PC-3 (cell line): Measurements from ENCODE around the gene LTBP3. TPM values are rescaled to one million over a fixed set of nuclear protein-coding genes. Genes with fewer than 3 reads are reported as not detected.
A peak's percentile ranks its signal among the peaks of the same experiment; 100 is the strongest.

ENCODE experiments used
- ATAC-seq: fragments of 200-7000 bp; cut with Tn5 transposase; 2 replicates; pipeline ENCODE4 v1.9.1; 2020; ENCODE audit warnings: mild to moderate bottlenecking, moderate library complexity
- BruUV-seq: library from RNA; stranded (reverse); fragments of 400-500 nt; replicated peaks from 2 replicates; lab custom pipeline; 2021; lab: Mats Ljungman, UMichigan
- CTCF ChIA-PET: fragments of 300-600 bp; sonication (Branson Sonifier 250); formaldehyde crosslinking; loops from one replicate; lab custom pipeline; 2022; ENCODE audit warnings: antibody characterized with exemption; lab: Charles Lee
- POLR2A ChIA-PET: fragments of 300-600 bp; sonication (Branson Sonifier 250); formaldehyde crosslinking; loops from one replicate; lab custom pipeline; 2022; ENCODE audit warnings: antibody characterized with exemption; ENCODE audit not compliant: unreplicated experiment; lab: Charles Lee
- DNase-seq: peaks from one replicate; pipeline ENCODE4 v3.0.0-alpha.2; 2015
- H2AFZ ChIP-seq: fragments of 300-600 bp; sonication (generic); 2 replicates; pipeline ENCODE4 v1.6.0; 2016; ENCODE audit warnings: antibody characterized with exemption, low read length
- H3F3A ChIP-seq: fragments of 300-600 bp; sonication (generic); one replicate; pipeline ENCODE4 v1.6.0; 2017; ENCODE audit warnings: antibody characterized with exemption, low read length, control low read depth, mild to moderate bottlenecking; ENCODE audit not compliant: unreplicated experiment
- H3K27ac ChIP-seq: fragments of 300-600 bp; sonication (generic); 2 replicates; pipeline ENCODE4 v1.5.1; 2016; ENCODE audit warnings: mild to moderate bottlenecking, low read length
- H3K27me3 ChIP-seq: fragments of 300-600 bp; sonication (generic); 2 replicates; pipeline ENCODE4 v1.6.1; 2016; ENCODE audit warnings: low read length, mixed read lengths
- H3K36me3 ChIP-seq: fragments of 300-600 bp; sonication (generic); 2 replicates; pipeline ENCODE4 v1.6.1; 2016; ENCODE audit warnings: low read depth, mixed run types, low read length, mixed read lengths
- H3K4me1 ChIP-seq: fragments of 300-600 bp; sonication (generic); 2 replicates; pipeline ENCODE4 v1.5.1; 2016; ENCODE audit warnings: low read length; ENCODE audit not compliant: insufficient read depth
- H3K4me2 ChIP-seq: fragments of 300-600 bp; sonication (generic); 2 replicates; pipeline ENCODE4 v1.6.0; 2016; ENCODE audit warnings: low read length
- H3K4me3 ChIP-seq: fragments of 300-600 bp; sonication (generic); 2 replicates; pipeline ENCODE4 v1.5.1; 2016; ENCODE audit warnings: mild to moderate bottlenecking, low read length, mixed read lengths
- H3K79me2 ChIP-seq: fragments of 300-600 bp; sonication (generic); 2 replicates; pipeline ENCODE4 v1.6.1; 2017; ENCODE audit warnings: low read length, mixed read lengths
- H3K9ac ChIP-seq: fragments of 300-600 bp; sonication (generic); 2 replicates; pipeline ENCODE4 v1.6.0; 2016; ENCODE audit warnings: mild to moderate bottlenecking, low read length
- H3K9me2 ChIP-seq: fragments of 300-600 bp; sonication (generic); replicated peaks from 2 replicates; pipeline ENCODE4 v1.6.1; 2016; ENCODE audit warnings: mixed run types, low read length, mixed read lengths
- H3K9me3 ChIP-seq: fragments of 300-600 bp; sonication (generic); 2 replicates; pipeline ENCODE4 v1.6.1; 2016; ENCODE audit warnings: low read length, mixed read lengths
- H4K20me1 ChIP-seq: fragments of 300-600 bp; sonication (generic); 2 replicates; pipeline ENCODE4 v1.6.1; 2016; ENCODE audit warnings: low read length, mixed read lengths
- CTCF ChIP-seq: fragments of 300-600 bp; sonication (generic); conservative IDR thresholded peaks from 2 replicates; pipeline ENCODE4 v1.5.1; 2017; ENCODE audit warnings: antibody characterized with exemption, low read depth, mild to moderate bottlenecking, low read length
- EZH2 ChIP-seq: fragments of 300-600 bp; sonication (generic); IDR thresholded peaks from one replicate; pipeline ENCODE4 v1.6.1; 2017; ENCODE audit warnings: antibody characterized with exemption, mild to moderate bottlenecking, low read length; ENCODE audit not compliant: unreplicated experiment
- EZH2phosphoT487 ChIP-seq: fragments of 300-600 bp; sonication (generic); IDR thresholded peaks from 2 replicates; pipeline ENCODE4 v1.6.1; 2018; ENCODE audit warnings: mild to moderate bottlenecking, antibody characterized with exemption, low read length, borderline replicate concordance
- intact Hi-C: fragments of 100-400 bp; cut with micrococcal nuclease; formaldehyde crosslinking; loops from 2 replicates; pipeline ENCODE4 v1.9.0; 2023
- total RNA-seq: library from RNA; depleted of rRNA; stranded (reverse); fragments of >200 nt; gene quantifications from 2 replicates; pipeline ENCODE4 v1.2.3, GENCODE V29; 2014

The LTBP3 gene
- total RNA-seq, 1 experiment from 2014 or later, result 197 TPM

GRCh38 chr11:65546217-65546958 lies 11.8 kb downstream of the LTBP3 start:
- peak overlapping the region; percentile 61 for H2AFZ ChIP-seq
- H3K4me1 ChIP-seq, result peaks cover 28% of the 10 kb centered on the region
- no peak overlapping the region for H3K9ac ChIP-seq
- intact Hi-C loops, result loop anchor here (10.0 kb wide), 1 partner anchor 68 kb away; the partner anchor contains the start of genes MAP3K11 and PCNX3
- no peaks in the 10 kb centered on the region for H4K20me1 ChIP-seq
- ChIA-PET CTCF (interaction anchor here (0.6 to 1.0 kb wide), 6 partner anchors 19 to 146 kb away, joined by 4 to 16 read pairs (median 9); partner anchors contain the start of genes EHBP1L1 and ZNRD2), POLR2A (interaction anchor here (0.5 to 0.8 kb wide), 2 partner anchors 21 to 272 kb away, joined by 3 to 7 read pairs; partner anchors contain the start of gene SCYL1)
- H3K4me3 ChIP-seq, result peak overlapping the region; percentile 69
- H3K79me2 ChIP-seq, result no peaks in the 10 kb centered on the region
- peaks cover 7% of the 10 kb centered on the region; the same call in 1 of the 2 replicates for H3K36me3 ChIP-seq
- BruUV-seq, result no TSS peak
- DNase-seq (peak; percentile 94), ATAC-seq (peak; percentile 74)
- H3K9me2 ChIP-seq, result no peaks in the 10 kb centered on the region
- no peak for TF ChIP-seq EZH2phosphoT487
- H3F3A ChIP-seq, result no peaks in the 10 kb centered on the region
- H3K27ac ChIP-seq, result peak overlapping the region; percentile 44
- no peaks in the 10 kb centered on the region for H3K27me3 ChIP-seq
- peak overlapping the region; percentile 88 for H3K4me2 ChIP-seq
- no peaks in the 10 kb centered on the region for H3K9me3 ChIP-seq

- TSS peak; percentile 27 for BruUV-seq
- no peaks in the 10 kb centered on the region for H3K79me2 ChIP-seq
- H3K9ac ChIP-seq, result no peak overlapping the region
- no peaks in the 10 kb centered on the region for H4K20me1 ChIP-seq
- no peaks in the 10 kb centered on the region for H3F3A ChIP-seq
- H3K4me3 ChIP-seq, result peak overlapping the region; percentile 69
- TF ChIP-seq CTCF (no peak), EZH2 (no peak), EZH2phosphoT487 (no peak)
- ChIA-PET CTCF (no interaction called here), POLR2A (interaction anchor here (0.8 kb wide), 1 partner anchor 21 kb away, joined by 7 read pairs; the partner anchor contains the start of gene SCYL1)
- H3K27me3 ChIP-seq, result no peaks in the 10 kb centered on the region
- H3K9me2 ChIP-seq, result no peaks in the 10 kb centered on the region
- peak overlapping the region; percentile 61 for H2AFZ ChIP-seq
- H3K4me1 ChIP-seq, result peaks cover 27% of the 10 kb centered on the region
- intact Hi-C loops, result loop anchor here (10.0 kb wide), 1 partner anchor 69 kb away; the partner anchor contains the start of genes MAP3K11 and PCNX3
- peak; percentile 2; the same call in 1 of the 2 replicates for ATAC-seq
- peak overlapping the region; percentile 44 for H3K27ac ChIP-seq
- no peaks in the 10 kb centered on the region for H3K9me3 ChIP-seq
- peaks cover 7% of the 10 kb centered on the region; the same call in 1 of the 2 replicates for H3K36me3 ChIP-seq
- peak overlapping the region; percentile 88 for H3K4me2 ChIP-seq
- no peak for DNase-seq
Observed at GRCh38 chr11:65545853-65546216, 12.3 kb downstream of the LTBP3 start.

- intact Hi-C loops, result loop anchor here (10.0 kb wide), 1 partner anchor 72 kb away; the partner anchor contains the start of genes MAP3K11 and PCNX3
- BruUV-seq, result no TSS peak
- no peaks in the 10 kb centered on the region for H4K20me1 ChIP-seq
Observed at GRCh38 chr11:65542738-65543390, 15.3 kb downstream of the LTBP3 start.

More at GRCh38 chr11:65542738-65543390, 15.3 kb downstream of the LTBP3 start:
- Histone ChIP-seq H2AFZ (no peak overlapping the region), H3K36me3 (peaks cover 8% of the 10 kb centered on the region; the same call in 1 of the 2 replicates), H3K4me1 (peaks cover 31% of the 10 kb centered on the region), H3K9me3 (no peaks in the 10 kb centered on the region), H3K9me2 (no peaks in the 10 kb centered on the region), H3K9ac (no peak overlapping the region), H3K79me2 (0 out of 2 replicates have a peak, but pooled peaks cover 5% of the 10 kb centered on the region), H3K27me3 (no peaks in the 10 kb centered on the region), H3F3A (no peaks in the 10 kb centered on the region), H3K4me3 (no peak overlapping the region), H3K4me2 (no peak overlapping the region), H3K27ac (no peak overlapping the region)
- no peak for TF ChIP-seq EZH2phosphoT487
- TF ChIP-seq EZH2, result no peak
- TF ChIP-seq CTCF, result no peak
- CTCF ChIA-PET, result interaction anchor here (1.5 kb wide), 1 partner anchor 30 kb away, joined by 9 read pairs; the partner anchor contains the start of gene FAM89B
- POLR2A ChIA-PET, result no interaction called here
- no peak for DNase-seq
- ATAC-seq, result no peak
